Vagina (tissue), 2 donors: ENCODE measurements around the gene PRIM2.

Experiments used
- POLR2A ChIP-seq, 2 donors: fragments of 450-650 bp; IDR thresholded peaks; one replicate each; pipeline ENCODE4 v1.6.1; 2017; ENCODE audit warnings: antibody characterized with exemption in 2 of 2, mild to moderate bottlenecking in 2 of 2, moderate library complexity in 2 of 2
- POLR2AphosphoS5 ChIP-seq, 2 donors: sonication (generic); formaldehyde crosslinking; IDR thresholded peaks; one replicate each; pipeline ENCODE4 v1.9.0; 2017; ENCODE audit warnings: antibody characterized with exemption in 2 of 2, mild to moderate bottlenecking in 2 of 2, low read depth in 1 of 2; ENCODE audit not compliant: insufficient read depth in 1 of 2
- TF ChIP-seq, protein P1 (sequence below), 3 experiments: fragments of 450-650 bp in 2 of 3; fragments of 200-600 bp in 1 of 3; sonication (generic) in 1 of 3; IDR thresholded peaks; one replicate each; pipeline ENCODE4 v1.5.1; 2017 to 2019; ENCODE audit warnings: antibody characterized with exemption in 3 of 3, mild to moderate bottlenecking in 2 of 3, moderate library complexity in 2 of 3

DNA sequence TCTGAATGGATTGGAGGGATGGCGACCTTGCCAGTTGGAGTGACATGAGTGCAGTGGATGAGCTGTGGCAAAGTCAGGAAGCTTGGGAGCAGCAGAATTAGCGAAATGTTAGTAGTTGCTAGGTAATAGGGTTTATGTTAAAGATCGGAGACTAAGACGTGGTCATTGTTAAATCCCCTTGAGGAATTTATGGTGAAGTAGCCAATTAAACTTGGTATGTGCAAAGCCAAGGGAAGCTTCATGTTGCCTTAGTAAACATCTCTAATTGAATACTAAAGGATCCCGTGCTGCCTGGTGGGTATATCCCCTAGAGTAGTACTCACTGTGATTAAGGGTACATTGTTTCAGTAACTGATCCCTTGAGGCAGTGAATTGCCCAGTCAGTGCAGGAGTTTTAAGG lies 106.0 kb downstream of the PRIM2 start:
- no peak for TF ChIP-seq POLR2AphosphoS5 (IDR thresholded peaks at IDR 0.05; ENCODE audit: insufficient read depth in 1 of 2, low read depth in 1 of 2)
- TF ChIP-seq, protein P1, sequence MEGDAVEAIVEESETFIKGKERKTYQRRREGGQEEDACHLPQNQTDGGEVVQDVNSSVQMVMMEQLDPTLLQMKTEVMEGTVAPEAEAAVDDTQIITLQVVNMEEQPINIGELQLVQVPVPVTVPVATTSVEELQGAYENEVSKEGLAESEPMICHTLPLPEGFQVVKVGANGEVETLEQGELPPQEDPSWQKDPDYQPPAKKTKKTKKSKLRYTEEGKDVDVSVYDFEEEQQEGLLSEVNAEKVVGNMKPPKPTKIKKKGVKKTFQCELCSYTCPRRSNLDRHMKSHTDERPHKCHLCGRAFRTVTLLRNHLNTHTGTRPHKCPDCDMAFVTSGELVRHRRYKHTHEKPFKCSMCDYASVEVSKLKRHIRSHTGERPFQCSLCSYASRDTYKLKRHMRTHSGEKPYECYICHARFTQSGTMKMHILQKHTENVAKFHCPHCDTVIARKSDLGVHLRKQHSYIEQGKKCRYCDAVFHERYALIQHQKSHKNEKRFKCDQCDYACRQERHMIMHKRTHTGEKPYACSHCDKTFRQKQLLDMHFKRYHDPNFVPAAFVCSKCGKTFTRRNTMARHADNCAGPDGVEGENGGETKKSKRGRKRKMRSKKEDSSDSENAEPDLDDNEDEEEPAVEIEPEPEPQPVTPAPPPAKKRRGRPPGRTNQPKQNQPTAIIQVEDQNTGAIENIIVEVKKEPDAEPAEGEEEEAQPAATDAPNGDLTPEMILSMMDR (IDR thresholded peaks at IDR 0.05): no peak
- TF ChIP-seq POLR2A (IDR thresholded peaks at IDR 0.05): no peak
